AG04449 (cell line): ENCODE results near the gene OCA2.

ENCODE experiments used
- CTCF ChIA-PET: fragments of 350-600 bp; formaldehyde crosslinking; extraction: SDS; loops from one replicate; lab custom pipeline; 2021; ENCODE audit warnings: antibody characterized with exemption; lab: Yijun Ruan, JAX
- POLR2A ChIA-PET: fragments of 400-600, 350-600 bp; formaldehyde crosslinking; extraction: SDS; loops from one replicate; lab custom pipeline; 2020; ENCODE audit warnings: antibody characterized with exemption, inconsistent platforms; lab: Yijun Ruan, JAX
- DNase-seq: peaks from one replicate; pipeline ENCODE4 v3.0.0-alpha.2; 2010; ENCODE audit warnings: low read depth, low spot score
- H3K4me3 ChIP-seq: 2 replicates; pipeline ENCODE4 v1.5.1; 2011; ENCODE audit warnings: low read depth, mild to moderate bottlenecking, control low read depth, low read length
- TF ChIP-seq, protein P1 (sequence below): IDR thresholded peaks from one replicate; pipeline ENCODE4 v1.5.1; 2011; ENCODE audit warnings: mild to moderate bottlenecking, moderate library complexity, low read length, control low read depth, inconsistent platforms; ENCODE audit not compliant: insufficient read depth; ENCODE audit errors: missing control alignments

The OCA2 gene

DNA sequence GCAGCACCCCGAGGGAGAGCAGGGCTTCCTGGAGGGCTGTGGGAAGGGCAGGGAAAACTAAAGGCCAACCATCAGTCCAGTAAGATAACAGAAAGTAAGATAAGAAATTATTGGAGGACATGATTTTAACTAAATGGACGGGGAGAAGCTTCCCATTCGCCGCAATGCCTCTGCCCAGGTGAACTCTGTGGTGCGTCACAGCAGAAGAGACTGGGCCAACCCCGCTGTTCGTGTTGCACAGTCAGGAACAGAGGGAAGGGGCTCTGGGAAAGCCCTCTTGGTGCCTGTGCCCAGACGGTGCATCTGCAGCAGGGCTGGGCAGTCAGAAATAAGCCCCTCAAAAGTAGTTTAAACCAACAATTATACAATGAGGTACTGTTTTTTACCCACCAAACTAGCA lies 284.1 kb downstream of the OCA2 start:
- CTCF ChIA-PET, result no interaction called here
- TF ChIP-seq, protein P1, sequence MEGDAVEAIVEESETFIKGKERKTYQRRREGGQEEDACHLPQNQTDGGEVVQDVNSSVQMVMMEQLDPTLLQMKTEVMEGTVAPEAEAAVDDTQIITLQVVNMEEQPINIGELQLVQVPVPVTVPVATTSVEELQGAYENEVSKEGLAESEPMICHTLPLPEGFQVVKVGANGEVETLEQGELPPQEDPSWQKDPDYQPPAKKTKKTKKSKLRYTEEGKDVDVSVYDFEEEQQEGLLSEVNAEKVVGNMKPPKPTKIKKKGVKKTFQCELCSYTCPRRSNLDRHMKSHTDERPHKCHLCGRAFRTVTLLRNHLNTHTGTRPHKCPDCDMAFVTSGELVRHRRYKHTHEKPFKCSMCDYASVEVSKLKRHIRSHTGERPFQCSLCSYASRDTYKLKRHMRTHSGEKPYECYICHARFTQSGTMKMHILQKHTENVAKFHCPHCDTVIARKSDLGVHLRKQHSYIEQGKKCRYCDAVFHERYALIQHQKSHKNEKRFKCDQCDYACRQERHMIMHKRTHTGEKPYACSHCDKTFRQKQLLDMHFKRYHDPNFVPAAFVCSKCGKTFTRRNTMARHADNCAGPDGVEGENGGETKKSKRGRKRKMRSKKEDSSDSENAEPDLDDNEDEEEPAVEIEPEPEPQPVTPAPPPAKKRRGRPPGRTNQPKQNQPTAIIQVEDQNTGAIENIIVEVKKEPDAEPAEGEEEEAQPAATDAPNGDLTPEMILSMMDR, result no peak
- H3K4me3 ChIP-seq, result no peak overlapping the region
- no peak for DNase-seq
- POLR2A ChIA-PET, result no interaction called here

DNA sequence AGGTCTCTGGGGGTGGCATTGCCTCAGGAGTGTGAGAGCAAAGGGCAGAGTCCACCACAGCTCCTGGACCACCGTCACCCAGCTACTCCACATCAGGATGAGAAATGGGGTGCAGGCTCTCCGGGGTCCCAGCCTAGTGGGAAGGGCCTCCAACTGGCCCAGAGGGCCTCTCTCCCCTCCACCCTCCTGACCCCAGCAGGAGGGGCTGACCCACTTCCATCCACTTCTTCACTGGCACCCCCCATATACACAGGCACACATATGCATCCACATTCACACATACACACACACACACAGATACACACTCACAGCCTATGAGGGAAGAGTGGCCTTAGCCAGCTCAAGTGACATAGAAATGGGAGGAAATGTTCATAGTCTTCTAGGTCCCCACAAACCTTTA lies 286.0 kb downstream of the OCA2 start:
- TF ChIP-seq, protein P1, result no peak
- POLR2A ChIA-PET, result no interaction called here

DNA sequence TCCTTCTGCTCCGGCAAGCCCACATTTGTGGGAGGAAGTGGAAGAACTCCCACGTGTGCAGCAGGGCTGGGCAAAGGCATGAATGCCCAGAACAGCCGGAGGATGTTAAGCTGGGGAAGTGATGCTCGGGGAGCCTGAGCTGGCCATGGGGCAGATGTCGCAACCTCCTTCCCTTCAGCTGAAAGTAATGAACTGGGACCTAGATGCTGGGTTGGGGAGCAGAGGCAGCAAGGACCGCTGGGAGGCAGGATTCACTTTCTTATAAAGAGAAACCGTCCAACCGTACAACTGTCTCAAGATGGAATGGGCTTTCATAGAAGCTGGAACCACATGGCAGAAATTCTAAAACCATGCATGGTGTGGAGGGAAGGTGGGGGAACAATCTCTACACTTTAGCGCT lies 290.9 kb downstream of the OCA2 start:
- DNase-seq, result no peak
- CTCF ChIA-PET, result no interaction called here
- POLR2A ChIA-PET, result no interaction called here
- no peak overlapping the region for H3K4me3 ChIP-seq
- TF ChIP-seq, protein P1, result no peak

More for the DNA sequence above, 286.0 kb downstream of the OCA2 start:
- CTCF ChIA-PET, result no interaction called here
- no peak overlapping the region for H3K4me3 ChIP-seq
- no peak for DNase-seq

DNA sequence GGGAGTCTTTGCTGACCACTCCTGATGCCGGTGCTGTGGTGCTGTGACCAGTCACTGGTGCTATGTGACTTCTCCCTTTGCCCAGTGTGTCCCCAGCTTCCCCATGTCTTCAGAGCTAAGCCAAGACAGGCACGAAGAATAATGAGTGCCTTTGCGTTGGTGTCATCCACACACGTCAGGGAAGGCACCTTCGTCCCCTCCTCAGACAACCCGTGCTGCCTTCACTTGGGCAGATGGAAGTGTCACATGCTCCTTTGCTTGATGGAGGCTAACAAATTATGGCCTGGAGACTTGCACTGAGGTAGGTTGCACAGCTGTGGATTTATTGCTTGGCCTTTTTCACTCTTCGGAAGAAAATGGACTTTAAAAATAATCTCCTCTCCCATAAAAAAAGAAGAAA lies 291.8 kb downstream of the OCA2 start:
- ChIA-PET POLR2A (no interaction called here), CTCF (no interaction called here)
- DNase-seq, result no peak
- no peak overlapping the region for H3K4me3 ChIP-seq
- TF ChIP-seq, protein P1, result no peak

DNA sequence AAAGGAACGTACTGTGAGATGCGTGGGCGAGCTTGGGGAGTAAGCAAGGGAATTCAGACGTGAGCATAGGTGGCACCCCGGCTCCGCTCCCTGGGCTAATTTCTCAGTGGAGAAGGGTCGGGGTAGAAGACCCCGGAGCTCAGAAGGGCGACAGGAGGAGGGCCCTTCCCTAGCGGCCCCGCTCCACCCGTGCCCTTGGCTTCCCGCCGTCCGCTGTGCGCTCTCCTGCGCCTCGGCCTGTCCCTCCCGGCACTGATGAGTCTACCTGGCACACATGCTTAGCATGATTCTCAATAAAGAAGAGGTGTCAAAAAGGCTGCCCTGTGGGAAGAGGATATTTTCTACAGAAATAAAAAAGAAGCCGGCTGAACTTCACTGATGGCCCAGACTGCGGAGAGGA lies 292.7 kb downstream of the OCA2 start:
- TF ChIP-seq, protein P1, result no peak
- H3K4me3 ChIP-seq, result no peak overlapping the region
- CTCF ChIA-PET, result no interaction called here
- POLR2A ChIA-PET, result no interaction called here
- no peak for DNase-seq

DNA sequence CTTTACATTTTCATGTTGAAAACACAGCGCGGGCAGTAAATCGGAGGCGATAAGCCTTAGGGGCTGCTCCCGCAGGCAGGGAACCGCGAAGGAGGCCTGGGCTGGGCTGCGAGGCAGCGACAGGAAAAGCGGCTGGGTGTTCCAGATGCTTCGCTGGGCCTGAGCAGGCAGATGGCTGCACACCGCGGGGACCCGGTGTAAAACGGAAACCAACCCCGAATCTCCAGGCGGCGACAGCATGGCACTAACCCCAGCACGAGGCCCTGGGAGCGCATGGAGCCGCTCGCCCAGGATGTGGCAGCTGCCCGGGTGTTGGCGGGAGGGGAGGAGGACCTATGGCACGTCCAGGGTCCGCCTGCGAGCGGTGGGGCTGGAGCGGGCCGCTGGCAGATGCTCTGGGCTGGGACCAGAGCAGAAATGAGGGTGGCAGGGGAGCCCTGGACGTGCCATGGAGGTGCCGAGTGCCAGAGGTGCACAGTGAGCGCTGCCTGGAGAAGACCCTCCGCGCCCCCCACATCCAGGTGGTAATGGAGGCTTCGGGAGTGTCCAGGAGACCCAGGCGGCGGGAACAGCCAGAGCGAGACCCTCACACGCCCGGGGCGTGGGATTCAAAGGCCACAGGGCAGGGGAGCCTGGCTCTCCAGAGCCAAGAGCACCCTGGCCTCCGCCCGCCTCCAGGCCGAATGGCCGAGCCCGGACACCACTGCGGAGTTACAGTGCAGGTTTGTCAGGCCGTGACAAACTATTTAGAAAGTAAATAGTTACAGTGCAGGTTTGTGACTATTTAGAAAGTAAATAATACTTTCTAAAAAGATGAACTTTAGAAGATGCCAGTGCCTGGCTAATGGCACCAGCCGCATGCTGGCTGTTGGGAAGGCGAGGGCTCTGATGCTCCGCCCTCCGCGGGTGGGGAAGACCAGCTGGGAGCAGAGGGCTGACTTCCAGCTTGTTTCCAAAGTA lies 293.6 kb downstream of the OCA2 start:
- CTCF ChIA-PET, result no interaction called here
- no peak for DNase-seq
- no peak overlapping the region for H3K4me3 ChIP-seq
- POLR2A ChIA-PET, result no interaction called here
- TF ChIP-seq, protein P1, result no peak
